ENCODE results near the gene DPPA5.

- no peak for TF ChIP-seq POLR2AphosphoS5 (IDR thresholded peaks at IDR 0.05; ENCODE audit: low read depth, low read length)
- TF ChIP-seq SIN3A (IDR thresholded peaks at IDR 0.05; ENCODE audit: borderline replicate concordance, insufficient read depth, low read length), result no peak
- TF ChIP-seq REST (IDR thresholded peaks at IDR 0.05; ENCODE audit: insufficient read depth in 1 of 2, low read depth in 2 of 2, low read length in 2 of 2), result no peak
Observed at GRCh38 chr6:73375216-73375615, 21.1 kb upstream of the DPPA5 start.

All from PFSK-1 (cell line).